Stimulated activated CD4-positive, alpha-beta T cell treated with anti-CD3 and anti-CD28 coated beads, TNF-alpha, amount 100 ng/mL, for 4 hours (primary cell): ENCODE data around the gene CLEC12A.
"Not testable (repeated sequence)": the region's sequence is repeated elsewhere in the genome, so short reads cannot be mapped to it uniquely, and the experiment has no call there.

Experiments
- DNase-seq, 3 experiments: peaks; one replicate each; pipeline ENCODE4 v3.0.0-alpha.2; 2020; ENCODE audit warnings: low read depth in 3 of 3

The CLEC12A gene

DNA sequence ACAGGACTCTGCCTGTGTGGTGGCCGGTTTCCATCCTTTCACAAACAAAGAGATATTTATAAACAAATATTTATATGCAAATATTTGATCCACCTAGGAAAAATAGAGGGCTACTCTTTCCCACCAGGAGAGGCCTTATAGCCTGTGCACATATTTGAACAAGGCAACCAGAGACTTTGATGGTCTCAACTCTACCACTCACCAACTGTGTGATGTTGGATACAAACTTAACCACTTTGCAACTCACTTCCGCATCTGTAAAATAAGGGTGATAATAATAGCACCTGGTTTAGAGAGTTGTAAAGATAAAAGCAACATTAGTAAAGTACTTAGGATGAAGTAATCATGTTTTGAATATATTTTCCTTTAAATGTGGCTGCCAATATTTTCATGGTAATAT, 1.5 kb upstream of the CLEC12A start:
- DNase-seq, result no peak

DNA sequence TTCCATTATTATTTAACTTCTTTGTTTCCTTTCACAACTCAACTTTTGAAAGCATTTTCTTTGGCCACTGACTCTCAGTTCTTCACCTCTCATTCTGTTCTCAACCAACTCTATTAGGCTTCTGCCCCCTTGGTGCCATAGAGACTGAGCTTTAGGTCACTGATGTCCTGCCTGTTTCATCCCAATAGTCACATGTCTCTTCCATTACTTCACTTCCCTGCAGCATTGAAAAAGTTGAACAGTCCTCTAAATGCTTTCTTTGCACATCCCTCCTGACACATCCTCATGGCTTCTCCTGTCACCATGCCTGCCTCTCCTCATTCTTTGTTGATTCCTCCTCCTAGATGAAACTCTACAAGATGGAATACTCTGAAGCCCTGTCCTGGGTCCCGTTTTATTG, 2.7 kb downstream of the CLEC12A start:
- DNase-seq, result no peak

DNA sequence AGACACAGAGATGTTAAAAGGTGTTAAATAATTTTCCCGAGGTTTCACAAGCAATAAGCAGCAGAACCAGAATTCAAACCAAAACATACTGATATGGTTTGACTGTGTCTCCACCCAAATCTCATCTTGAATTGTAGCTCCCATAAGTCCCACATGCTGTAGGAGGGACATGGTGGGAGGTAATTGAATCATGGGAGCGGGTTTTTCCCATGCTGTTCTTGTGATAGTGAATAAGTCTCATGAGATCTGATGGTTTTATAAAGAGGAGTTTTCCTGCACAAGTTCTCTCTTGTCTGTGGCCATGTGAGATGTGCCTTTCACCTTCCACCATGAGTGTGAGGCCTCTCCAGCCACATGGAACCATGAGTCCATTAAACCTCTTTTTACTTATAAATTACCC, 3.5 kb downstream of the CLEC12A start:
- DNase-seq, result not testable (repeated sequence)

DNA sequence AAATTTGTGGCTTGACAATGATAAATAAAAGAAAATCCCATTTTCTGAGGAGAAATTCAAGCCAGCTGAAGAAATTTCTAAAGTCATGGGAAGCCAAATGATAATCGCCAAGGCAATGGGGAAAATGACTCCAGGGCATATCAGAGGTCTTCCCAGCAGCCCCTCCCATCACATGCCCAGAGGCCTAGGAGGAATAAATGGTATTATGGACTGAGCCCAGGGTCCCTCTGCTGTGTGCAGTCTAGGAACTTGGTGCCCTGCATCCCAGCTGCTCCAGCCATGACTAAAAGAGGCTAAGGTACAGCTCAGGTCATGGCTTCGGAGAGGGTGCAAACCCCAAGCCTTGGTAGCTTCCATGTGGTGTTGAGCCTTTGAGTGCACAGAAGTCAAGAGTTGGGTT, 4.4 kb downstream of the CLEC12A start:
- no peak for DNase-seq

DNA sequence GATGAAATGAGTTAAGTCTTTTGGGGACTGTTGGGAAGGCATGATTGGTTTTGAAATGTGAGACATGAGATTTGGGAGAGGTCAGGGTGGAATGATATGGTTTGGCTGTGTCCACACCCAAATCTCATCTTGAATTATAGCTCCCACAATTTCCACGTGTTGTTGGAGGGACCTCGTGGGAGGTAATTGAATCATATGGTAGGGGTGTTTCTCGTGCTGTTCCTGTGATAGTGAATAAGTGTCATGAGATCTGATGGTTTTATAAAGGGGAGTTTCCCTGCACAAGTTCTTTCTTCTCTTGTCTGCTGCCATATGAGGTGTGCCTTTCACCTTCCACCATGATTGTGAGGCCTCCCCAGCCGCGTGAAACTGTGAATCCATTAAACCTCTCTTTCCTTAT, 5.4 kb downstream of the CLEC12A start:
- DNase-seq, result not testable (repeated sequence)

DNA sequence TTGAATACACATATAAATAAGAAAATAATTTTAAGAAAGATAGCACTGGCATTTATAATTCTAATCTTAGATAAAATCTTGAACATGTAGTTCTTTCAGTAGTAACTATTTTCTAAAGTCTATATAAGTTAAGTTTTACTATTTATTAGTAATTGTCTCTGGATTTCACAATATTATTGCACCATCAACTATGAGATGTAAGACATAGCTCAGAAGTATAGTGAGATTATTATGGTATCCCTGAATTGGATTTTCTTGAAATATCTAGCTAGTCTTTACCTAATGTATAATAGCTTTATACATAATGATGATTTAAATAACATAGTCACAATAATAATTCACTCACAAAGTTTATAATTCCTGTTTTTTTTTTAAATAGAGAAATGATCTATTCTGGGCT, 6.7 kb downstream of the CLEC12A start:
- no peak for DNase-seq

DNA sequence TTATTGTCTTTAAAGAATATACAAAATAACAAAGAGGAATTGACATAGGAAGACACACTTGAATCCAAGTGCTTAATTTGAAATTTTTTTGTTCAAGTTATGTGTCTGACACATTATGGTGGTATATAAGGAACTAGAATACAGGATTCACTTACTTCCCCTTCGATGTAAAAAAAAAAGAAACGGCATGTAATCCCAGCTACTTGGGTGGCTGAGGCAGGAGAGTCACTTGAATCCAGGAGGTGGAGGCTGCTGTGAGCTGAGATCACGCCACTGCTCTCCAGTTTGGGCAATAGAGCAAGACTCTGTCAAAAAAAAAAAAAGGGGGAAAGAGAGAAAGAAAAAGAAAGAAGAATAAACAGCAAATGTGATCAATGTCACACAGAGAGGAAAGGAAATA, 8.9 kb downstream of the CLEC12A start:
- no peak for DNase-seq

DNA sequence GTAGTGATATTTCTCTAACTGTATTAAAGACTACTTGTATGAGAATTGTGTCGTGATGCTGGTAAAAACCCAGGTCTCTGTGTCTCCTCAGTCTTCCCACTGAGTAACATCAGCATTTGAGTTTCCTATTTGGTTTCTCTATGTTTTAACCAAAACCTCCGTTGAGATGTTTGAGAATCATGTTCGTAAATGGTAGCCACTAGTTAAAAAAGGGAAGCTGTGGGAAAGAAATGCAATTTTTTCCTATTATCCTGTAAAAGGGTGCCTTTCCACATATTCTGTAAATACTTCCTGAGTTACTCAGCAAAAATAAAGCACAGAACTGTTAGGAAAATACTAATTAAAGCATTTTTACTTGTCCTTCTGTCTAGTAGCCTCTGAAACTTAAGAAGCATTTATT, 20.7 kb downstream of the CLEC12A start:
- DNase-seq, result no peak

DNA sequence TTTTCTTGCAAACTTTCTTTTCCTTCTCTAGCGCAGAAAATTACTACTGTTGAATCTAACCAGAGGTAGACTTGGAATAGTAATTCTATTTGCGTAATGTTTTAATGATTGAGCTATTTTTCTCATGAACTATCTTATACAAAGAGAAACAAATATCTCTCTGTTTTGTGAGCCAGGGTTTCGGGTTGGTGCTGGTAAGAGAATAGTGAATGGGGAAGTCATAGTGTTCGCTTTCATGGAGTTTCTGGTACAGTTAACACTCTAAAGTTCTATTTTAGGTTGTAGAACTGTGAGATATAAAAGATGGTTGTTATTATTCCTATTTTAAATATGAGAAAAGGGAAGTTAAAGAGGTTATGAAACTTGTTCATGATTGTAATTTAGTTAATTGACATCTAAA, 21.1 kb downstream of the CLEC12A start:
- no peak for DNase-seq

DNA sequence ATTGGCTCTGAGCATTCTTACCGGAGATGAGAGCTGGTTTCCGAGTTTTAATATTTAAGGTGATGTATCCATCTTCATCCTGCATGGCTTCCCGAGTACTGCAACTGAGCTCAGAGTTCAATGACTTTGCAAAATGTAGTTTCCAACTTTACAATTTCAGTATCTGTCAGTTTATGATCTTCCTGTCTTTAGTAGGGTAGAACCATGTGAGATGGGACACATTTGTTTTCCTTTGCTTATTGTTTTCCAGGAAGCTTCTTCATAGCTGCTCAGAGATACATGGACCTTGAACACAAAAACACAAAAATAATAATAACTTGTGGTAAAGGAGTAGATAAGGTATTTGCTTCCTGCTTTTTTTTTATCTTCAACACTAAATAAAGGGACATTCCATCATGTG, 27.8 kb downstream of the CLEC12A start, which contains the start of gene CLEC1B:
TSS of gene CLEC1B (minus strand) at position 106 of the 400 bp plus-strand sequence. CDS start at position 85, 21 bp downstream.
- DNase-seq, result no peak

DNA sequence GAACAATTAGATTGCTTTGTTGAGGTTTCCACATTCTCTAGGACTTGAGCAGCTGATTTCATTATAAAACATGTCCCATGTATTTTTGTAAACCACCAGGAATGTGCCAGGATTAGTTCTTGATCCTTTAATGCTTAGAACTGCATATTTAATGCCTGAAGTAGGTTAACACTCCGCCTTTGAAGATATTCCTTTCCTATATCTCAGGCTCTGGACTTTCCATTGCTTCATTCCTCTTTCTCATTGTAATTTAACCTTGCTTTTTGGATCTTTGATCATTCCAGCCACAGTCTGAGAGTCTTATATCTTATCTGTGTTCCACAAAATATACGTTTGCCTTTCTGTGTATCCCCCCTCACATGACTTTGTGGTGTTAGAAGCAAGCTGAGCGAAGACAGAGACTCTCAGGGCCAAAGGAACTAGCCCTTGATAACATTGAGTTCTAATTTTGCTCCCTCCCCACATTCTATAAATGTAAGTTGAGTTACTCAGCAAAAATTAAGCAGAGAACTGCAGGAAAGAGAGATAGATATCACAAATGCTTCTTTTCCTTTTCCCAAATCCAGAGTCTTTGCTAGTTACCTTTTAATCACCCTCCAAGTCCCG, 30.1 kb downstream of the CLEC12A start:
- no peak for DNase-seq

DNA sequence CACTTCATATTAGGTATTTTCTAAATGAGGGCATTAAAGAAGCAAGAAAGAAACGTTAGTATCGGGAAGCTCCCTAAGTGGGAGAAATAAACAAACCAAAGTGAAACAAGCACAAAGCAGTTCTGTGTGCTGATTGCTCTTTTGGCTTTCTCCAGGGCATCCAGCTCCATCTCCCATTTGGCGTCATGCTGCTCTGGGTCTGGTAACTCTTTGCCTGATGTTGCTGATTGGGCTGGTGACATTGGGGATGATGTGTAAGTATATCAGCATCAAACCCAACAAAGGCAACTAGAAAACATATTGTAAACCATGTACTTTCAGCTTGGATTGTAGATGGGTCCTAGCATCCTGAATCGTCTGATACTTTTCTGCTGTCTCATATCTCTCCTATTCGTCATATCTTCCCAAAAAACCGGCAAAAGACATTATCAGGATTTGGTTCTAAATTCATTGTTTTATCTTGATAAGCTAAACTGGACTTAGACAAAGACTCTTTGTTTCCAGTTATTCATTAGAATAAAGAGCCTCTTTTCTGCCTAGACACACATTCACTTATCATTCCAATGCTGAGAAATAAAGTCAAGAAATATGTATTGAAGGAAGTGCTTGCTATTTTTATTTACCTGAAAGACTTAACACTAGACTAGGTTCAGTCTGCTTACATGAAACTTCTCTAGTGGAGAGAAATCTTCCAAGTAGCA, 41.6 kb downstream of the CLEC12A start:
- no peak for DNase-seq

DNA sequence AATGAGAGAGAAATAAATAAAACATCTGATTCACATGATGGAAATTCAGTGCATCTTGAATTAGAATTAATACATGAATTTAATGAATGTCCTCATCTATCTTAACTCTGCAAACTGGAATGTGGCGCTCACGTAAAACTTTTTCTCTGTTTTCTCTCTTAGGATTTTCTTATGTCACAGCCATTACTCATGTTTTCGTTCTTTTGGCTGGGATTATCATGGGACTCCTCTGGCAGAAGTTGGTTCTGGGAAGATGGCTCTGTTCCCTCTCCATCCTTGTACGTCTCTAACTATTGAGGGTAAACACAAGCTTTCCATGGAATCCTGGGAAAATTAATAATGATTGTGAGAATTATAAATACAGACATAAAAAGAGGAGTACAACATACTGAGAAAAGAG, 44.2 kb downstream of the CLEC12A start:
- no peak for DNase-seq

DNA sequence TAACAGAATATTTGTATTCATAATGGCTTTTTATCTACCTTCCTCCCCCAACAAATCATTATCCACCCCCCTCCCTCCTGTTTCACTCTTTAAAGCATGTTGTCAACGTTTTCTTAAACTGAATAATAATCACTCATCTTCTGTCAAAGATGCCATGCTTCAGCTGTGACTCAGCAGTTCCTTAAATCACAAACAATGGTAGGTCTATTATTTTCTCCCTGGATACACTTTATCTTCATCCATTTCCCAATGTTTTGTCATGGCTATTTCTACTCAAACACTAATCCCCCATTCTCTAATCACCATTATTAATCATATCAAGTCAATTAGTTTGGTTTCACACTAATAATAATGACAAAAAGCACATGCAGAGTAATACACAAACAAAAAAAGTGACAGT, 45.7 kb downstream of the CLEC12A start:
- no peak for DNase-seq

DNA sequence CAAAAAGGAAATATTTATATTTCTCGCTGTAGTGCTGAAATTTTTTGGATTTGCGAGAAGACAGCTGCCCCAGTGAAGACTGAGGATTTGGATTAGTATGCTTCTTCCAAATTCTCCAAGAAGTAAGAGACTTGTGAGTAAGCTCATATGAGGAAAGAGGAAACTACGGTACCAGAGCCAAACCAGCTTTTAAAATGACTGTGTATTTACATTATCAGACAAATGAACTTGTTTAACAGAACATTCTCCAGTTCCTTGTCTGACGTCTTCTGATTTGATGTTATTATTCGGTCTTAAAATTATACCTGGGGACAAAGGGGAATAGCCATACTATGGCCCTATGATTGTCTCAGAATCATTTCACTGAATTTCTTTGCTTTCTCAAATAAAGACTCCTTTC, 47.2 kb downstream of the CLEC12A start:
- no peak for DNase-seq

DNA sequence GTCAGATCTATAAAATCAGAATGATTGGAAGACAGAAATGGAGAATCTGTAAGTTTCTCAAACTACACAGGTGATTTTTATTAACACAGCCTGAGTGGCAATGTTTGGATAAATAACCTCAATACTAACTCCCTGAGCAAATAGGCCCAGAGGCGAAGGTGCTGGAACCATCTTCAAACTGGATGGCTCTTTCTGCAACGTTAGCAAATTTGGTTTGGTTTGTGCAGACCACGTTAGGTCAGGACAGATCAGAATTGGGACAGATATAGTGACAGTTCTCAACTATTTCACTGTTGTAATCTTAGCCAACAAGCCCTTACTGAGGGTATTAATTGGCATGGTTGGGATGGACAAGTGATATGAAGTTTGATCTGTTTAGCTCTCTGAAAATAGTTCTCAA, 50.1 kb downstream of the CLEC12A start:
- DNase-seq, result no peak

DNA sequence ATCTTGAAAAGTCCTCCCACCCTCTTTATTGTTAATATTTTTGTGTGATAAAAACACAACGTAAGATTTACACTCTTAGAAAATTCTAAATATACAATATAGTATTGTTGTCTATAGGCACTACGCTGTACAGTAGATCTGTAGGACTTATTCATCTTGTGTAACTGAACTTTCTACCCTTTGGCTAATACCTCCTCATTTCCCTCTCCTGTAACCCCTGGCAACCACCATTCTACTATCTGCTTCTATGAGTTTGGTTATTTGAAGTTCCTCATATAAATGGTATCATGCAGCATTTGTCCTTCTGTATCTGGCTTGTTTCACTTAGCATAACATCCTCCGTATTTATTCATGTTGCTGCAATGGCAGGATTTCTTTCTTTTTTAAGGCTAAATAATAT, 54.0 kb downstream of the CLEC12A start:
- DNase-seq, result no peak

DNA sequence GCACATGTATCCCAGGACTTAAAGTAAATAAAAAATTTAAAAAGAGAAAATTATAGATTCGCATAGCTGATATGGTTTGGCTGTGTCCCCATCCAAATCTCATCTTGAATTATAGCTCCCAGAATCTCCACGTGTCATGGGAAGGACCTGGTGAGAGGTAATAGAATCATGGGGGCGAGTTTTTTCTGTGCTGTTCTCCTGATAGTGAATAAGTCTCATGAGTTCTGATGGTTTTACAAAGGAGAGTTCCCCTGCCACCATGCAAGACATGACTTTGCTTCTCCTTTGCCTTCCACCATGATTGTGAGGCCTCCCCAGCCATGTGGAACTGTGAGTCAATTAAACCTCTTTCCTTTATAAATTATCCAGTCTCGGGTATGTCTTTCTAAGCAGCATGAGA, 55.5 kb downstream of the CLEC12A start:
- DNase-seq, result not testable (repeated sequence)

DNA sequence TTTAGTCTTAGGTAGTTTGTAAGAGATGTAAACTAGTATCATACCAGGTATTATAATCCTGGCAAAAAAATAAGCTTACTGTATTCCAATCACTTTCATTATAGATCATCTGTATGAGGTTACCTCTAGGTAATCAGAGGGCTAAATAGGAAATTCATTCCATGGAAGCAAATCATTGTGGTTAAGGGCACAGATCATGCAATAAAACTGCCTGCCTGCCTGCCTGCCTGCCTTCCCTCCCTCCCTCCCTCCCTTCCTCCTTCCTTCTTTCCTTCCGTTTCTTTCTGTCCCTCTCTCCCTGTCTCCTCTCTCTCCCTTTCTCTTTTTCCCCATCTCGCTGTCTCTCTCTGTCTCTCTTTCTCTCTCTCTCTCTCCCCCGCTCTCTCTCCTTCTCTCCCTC, 56.1 kb downstream of the CLEC12A start:
- no peak for DNase-seq

DNA sequence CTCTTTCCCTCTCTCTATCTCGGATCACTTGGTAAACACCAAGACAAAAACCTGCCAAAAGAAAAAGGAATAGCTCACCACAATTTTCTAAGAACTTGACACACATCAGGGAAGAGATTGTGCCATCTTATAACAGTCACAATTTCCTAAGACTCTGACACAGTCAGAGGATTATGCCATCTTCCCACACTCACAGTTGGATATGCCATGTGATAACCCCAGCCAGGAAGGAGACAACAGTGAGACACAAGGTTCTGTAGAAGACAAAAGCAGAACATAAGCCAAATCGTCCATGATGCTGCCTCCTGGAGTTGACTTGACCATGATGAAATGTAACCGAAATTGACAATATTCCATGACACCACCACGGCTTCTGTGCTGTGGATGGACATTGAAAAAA, 56.5 kb downstream of the CLEC12A start:
- no peak for DNase-seq

DNA sequence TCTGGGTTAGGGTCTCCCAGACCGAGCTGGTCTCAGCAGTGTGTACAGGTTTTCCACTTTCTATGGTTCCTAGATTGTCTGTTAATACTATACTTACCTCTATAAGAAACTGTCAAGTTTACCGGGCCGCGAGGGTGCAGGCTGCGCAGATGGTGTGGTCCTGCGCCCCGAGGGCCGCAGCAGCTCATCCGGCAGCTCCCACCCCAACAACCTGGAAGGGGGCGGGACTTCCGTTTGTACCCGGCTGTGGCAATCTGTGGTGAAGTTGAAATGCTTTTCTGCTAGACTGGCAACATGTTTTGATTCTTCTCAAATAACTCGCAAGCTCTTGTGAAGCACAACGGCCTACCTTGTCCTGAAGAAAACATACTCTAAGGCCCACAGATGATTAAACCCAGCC, 59.2 kb downstream of the CLEC12A start, which contains the start of gene CLEC9A:
TSS of gene CLEC9A (plus strand) at position 237 of the 400 bp plus-strand sequence. CDS start 22,006 bp downstream, outside the sequence.
- no peak for DNase-seq

DNA sequence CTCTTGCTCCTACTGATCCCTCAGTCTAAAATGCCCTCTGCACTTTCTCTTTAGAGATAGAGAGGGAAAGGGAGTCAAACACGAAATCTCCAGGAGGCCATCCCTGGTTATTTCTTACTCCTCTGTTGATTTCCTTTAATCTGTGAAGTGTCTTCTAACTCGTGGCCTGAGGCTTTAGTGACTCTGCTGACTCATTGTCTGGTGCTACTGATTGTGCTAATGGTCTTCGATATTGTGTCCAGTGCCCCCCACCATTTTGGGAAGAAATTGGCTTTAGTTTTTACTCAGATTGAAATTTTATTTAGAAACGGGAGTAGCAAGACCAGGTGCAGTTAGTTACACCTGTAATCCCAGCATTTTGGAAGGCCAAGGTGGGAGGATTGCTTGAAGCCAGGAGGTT, 60.1 kb downstream of the CLEC12A start:
- DNase-seq, result no peak

DNA sequence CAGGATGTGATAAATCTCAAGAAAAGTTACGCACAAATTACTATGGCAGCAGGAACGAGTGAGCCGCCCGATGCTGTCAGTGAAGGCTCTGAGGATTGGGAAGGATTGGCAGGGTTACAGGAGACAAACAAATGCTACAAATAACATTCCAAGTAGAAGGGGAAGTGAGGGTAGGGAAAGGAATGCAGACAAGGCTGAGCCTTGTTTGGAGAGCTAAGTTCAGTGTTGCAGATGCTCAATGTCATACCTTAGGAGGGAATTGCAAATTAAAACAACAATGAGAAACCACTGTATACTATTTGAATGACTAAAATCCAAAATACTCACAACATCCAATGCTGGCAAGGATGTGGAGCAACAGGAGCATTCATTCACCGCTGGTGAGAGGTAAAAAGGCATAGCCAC, 60.6 kb downstream of the CLEC12A start:
- no peak for DNase-seq
